Subcutaneous abdominal adipose tissue (tissue), 5 donors: ENCODE results near the gene PKN2.

ENCODE experiments used
- H3K27ac ChIP-seq: one replicate; pipeline ENCODE4 v1.7.0; 2013; ENCODE audit warnings: low read depth, mild to moderate bottlenecking, inconsistent platforms, low read length, moderate library complexity
- H3K27me3 ChIP-seq, 5 donors: one replicate each; pipeline ENCODE4 v1.7.0; 2013; ENCODE audit warnings: low read length in 5 of 5, inconsistent platforms in 1 of 5; ENCODE audit not compliant: control insufficient read depth in 5 of 5, insufficient read depth in 4 of 5
- H3K36me3 ChIP-seq, 5 donors: one replicate each; pipeline ENCODE4 v1.7.0; 2013; ENCODE audit warnings: low read length in 5 of 5; ENCODE audit not compliant: control insufficient read depth in 5 of 5, insufficient read depth in 5 of 5
- H3K4me1 ChIP-seq, 5 donors: one replicate each; pipeline ENCODE4 v1.7.0; 2013; ENCODE audit warnings: low read length in 5 of 5, mild to moderate bottlenecking in 3 of 5, moderate library complexity in 1 of 5; ENCODE audit not compliant: control insufficient read depth in 5 of 5, insufficient read depth in 5 of 5
- H3K4me3 ChIP-seq, 5 donors: one replicate each; pipeline ENCODE4 v1.7.0; 2013; ENCODE audit warnings: low read length in 5 of 5, low read depth in 1 of 5
- H3K9ac ChIP-seq, 5 donors: one replicate each; pipeline ENCODE4 v1.7.0; 2013; ENCODE audit warnings: low read length in 5 of 5, mild to moderate bottlenecking in 4 of 5, moderate library complexity in 3 of 5
- H3K9me3 ChIP-seq, 5 donors: one replicate each; pipeline ENCODE4 v1.7.0; 2013; ENCODE audit warnings: low read length in 5 of 5; ENCODE audit not compliant: control insufficient read depth in 5 of 5
- donor health status: healthy.
- donor health status: healthy.
- donor health status: healthy.
- donor health status: healthy.
- donor health status: healthy.

Gene PKN2

DNA sequence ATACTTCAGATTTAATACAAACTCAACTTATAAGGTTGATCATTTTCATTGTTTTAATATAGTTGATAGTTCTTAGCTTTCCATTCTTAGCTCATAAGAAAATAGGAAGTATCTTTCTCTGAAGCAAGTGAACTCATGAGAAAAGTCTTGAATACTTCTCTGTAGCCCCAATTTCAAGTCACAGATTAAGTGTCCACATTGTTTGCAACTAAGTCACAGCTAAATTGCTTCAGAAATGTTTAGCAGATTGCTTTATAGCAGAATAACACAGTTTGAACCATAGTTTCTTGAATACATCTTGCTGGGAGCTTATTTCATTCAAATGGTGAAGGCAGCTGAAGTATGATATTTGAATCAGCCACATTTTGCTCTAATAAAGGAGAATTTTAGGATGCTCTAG is 10.6 kb upstream of the PKN2 start:
- Histone ChIP-seq H3K9me3 (no peaks in the 10 kb centered on the region), H3K27ac (no peak overlapping the region), H3K36me3 (no peaks in the 10 kb centered on the region), H3K4me3 (no peak overlapping the region), H3K9ac (no peak overlapping the region), H3K4me1 (peaks cover 0 to 5% (median 0%) of the 10 kb centered on the region in 5 donors), H3K27me3 (no peaks in the 10 kb centered on the region)

DNA sequence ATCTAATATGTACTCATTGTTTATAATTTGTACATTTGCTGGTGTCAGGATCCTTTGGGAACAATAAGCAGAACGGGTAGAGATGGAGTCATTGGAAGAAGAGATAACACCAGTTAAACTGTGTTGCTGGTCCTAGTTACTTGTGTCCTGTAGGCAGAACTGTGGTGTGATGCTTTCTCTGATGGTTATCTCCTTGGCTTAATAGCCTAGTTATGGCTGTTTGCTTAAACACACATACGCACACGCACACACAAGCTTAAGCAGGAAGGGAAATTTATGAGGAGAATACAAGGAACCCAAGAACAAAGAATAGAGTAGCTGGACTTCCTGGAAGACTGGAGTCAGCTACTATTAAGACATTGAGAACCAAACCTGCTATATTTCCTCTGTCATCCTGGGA is 5.7 kb upstream of the PKN2 start:
- H3K4me3 ChIP-seq: no peak overlapping the region
- no peaks in the 10 kb centered on the region for H3K36me3 ChIP-seq
- no peaks in the 10 kb centered on the region for H3K27me3 ChIP-seq
- H3K9me3 ChIP-seq: no peaks in the 10 kb centered on the region
- H3K27ac ChIP-seq: no peak overlapping the region
- no peak overlapping the region for H3K9ac ChIP-seq
- peaks cover 0 to 19% (median 9%) of the 10 kb centered on the region in 5 donors for H3K4me1 ChIP-seq

DNA sequence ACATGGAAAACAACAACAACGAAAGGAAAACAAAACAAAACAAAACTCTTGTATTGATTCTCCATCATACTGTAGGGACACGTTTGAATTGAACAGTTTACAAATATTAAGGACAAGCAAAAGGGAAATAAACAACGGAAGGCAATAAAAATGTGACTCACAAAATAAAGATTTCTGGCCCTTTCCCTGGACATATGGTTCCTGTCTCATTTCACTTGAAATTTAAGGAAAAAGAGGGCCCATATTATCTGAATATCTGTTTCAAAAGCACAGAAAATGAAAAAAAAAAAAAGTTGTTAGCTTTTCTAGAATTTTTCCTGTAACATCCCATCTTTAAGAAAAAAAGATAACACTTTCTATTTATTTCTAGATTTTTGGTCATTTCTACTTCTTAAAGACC is 3.6 kb upstream of the PKN2 start:
- H3K27me3 ChIP-seq: no peaks in the 10 kb centered on the region
- H3K4me1 ChIP-seq: peaks cover 0 to 25% (median 14%) of the 10 kb centered on the region in 5 donors
- no peaks in the 10 kb centered on the region for H3K9me3 ChIP-seq
- H3K36me3 ChIP-seq: no peaks in the 10 kb centered on the region
- H3K4me3 ChIP-seq: no peak overlapping the region
- H3K27ac ChIP-seq: no peak overlapping the region
- no peak overlapping the region for H3K9ac ChIP-seq

DNA sequence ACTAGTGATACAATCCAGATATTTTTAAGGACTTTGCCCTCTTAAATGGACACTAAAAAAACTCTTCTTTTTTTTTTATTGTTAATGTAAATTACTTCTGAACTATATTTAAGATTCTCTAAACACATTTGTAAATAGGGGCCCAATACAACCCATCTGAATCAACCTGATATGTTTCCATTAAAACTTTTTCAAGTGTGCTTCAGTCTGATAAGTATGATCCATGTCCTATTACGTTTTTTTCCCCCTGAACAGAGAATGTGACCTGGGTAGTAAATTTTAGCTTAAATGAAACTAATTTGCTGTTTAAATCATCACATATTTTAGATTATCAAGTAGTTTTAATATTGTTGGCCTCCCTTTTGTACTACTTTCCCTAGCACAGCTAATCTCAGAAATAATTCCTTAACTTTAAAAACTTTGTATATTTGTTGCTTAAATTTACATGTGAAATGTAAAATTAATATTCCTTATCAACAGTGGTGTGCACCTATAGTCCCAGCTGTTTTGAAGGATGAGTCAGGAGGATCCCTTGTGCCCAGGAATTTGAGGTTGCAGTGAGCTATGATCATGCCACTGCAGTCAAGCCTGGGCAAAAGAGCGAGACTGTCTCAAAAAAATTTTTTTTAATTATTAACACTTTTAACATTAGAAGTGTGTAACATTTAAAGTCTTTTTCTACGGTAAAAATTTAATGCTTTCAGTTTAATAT is 3.0 kb upstream of the PKN2 start:
- Histone ChIP-seq H3K9me3 (no peaks in the 10 kb centered on the region), H3K36me3 (no peaks in the 10 kb centered on the region), H3K4me3 (no peak overlapping the region), H3K4me1 (peaks cover 0 to 31% (median 20%) of the 10 kb centered on the region in 5 donors), H3K9ac (no peak overlapping the region), H3K27ac (no peak overlapping the region), H3K27me3 (no peaks in the 10 kb centered on the region)

DNA sequence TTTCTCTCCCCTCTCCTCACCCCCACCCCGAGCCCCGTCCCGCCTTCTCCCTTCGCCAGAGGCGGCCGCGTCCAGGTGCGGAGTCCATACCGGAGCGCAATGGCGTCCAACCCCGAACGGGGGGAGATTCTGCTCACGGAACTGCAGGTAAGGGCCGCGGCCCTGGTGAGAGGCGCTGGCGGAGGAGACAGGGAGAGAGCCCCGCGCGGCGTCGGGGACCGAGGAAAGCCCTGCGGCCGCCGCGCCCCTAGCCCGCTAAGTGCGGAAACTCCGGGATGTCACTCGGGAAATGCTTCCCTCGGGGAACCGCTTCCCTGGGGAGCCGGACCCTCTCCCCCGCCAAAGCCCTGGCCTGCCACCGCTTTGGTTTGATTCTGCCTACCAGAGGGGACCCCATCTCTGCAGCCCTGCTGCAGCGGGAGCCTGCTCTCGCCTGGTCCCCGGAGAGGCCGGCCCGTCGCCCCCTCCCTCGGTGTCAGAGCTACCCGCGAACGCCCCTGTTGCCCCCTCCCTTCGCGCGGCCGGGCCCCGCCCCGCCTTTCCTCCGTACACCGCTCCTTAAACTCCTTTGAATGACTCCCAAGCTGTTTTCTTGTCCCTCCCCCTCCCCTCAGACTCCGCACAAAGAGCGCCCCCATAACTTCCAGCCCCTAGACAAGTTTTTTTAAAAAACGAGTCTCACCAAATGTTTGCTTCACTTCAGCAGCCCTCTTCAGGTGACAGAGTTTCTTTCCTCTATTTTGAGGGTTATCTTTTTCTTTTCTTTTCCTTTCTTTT is 597 bp downstream of the PKN2 start:
- Histone ChIP-seq H3K36me3 (no peaks in the 10 kb centered on the region), H3K9ac (peak overlapping the region; percentile 75 to 98 (median 93)), H3K4me1 (peaks cover 0 to 45% (median 41%) of the 10 kb centered on the region in 5 donors), H3K27me3 (no peaks in the 10 kb centered on the region), H3K27ac (peak overlapping the region; percentile 97), H3K4me3 (peak overlapping the region; percentile 76 to 99 (median 94)), H3K9me3 (no peaks in the 10 kb centered on the region)

DNA sequence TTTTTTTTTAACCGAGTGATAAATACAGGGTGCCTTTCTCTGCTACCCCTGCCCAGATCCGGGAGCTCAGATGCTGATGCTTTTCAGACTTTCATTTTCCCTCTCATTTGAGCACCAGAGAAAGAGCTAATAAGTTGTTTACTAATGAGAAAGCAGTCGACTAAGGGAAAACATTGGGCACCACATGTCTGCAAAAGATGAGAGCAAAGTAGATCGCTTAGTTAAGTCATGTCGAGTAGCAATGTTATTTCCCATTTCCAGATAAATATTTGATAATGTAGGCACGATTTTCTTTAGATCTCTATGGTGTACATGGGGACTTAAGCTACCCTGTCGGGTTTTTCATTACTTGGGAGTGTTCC is 1.2 kb downstream of the PKN2 start:
- no peaks in the 10 kb centered on the region for H3K36me3 ChIP-seq
- peak overlapping the region; percentile 75 to 98 (median 93) for H3K9ac ChIP-seq
- H3K27me3 ChIP-seq: no peaks in the 10 kb centered on the region
- peaks cover 0 to 45% (median 37%) of the 10 kb centered on the region in 5 donors for H3K4me1 ChIP-seq
- H3K9me3 ChIP-seq: no peaks in the 10 kb centered on the region
- H3K27ac ChIP-seq: peak overlapping the region; percentile 97
- peak overlapping the region; percentile 76 to 99 (median 94) for H3K4me3 ChIP-seq

DNA sequence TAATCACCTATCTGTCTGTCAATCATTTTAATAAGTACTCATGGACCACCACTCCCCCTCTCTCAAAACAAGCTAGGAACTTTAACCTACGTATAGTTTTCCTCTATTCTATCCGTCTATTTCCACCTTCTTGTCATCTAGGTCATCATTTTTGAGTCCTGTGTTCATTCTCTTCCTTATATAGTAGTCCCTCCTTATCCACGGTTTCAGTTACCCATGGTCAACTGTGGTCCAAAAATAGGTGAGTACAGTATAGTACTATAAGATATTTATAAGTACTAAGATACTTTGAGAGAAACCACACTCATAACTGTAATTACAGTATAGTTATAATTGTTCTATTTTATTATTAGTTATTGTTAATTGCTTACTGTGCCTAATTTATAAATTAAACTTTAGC is 7.5 kb downstream of the PKN2 start:
- no peak overlapping the region for H3K9ac ChIP-seq
- no peak overlapping the region for H3K27ac ChIP-seq
- H3K4me1 ChIP-seq: peaks cover 0 to 25% (median 11%) of the 10 kb centered on the region in 5 donors
- H3K36me3 ChIP-seq: peaks cover 0 to 7% (median 5%) of the 10 kb centered on the region in 5 donors
- no peaks in the 10 kb centered on the region for H3K27me3 ChIP-seq
- H3K9me3 ChIP-seq: no peaks in the 10 kb centered on the region
- H3K4me3 ChIP-seq: no peak overlapping the region

DNA sequence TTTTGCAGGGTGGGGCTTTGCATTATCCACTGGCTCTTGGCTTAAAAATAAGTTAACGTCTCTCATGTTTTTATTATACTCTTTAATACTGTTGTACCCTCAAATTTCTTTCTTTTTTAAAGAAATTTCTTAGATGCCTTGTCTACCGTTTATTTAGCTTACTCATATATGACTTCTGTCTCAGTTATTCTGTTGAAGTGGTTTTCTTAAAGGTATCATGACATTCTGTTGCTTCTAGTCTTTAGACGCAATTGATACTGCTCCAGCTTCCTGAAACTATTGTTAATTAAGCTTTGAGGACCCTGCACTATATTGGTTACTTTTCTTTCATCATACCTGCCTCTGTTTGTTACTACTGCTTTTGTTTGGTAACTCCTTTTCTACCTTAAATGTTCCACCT is 11.7 kb downstream of the PKN2 start:
- no peak overlapping the region for H3K27ac ChIP-seq
- H3K4me3 ChIP-seq: no peak overlapping the region
- H3K36me3 ChIP-seq: peaks cover 0 to 7% (median 5%) of the 10 kb centered on the region in 5 donors
- H3K4me1 ChIP-seq: peaks cover 0 to 8% (median 4%) of the 10 kb centered on the region in 5 donors
- H3K27me3 ChIP-seq: no peaks in the 10 kb centered on the region
- H3K9ac ChIP-seq: no peak overlapping the region
- no peaks in the 10 kb centered on the region for H3K9me3 ChIP-seq

DNA sequence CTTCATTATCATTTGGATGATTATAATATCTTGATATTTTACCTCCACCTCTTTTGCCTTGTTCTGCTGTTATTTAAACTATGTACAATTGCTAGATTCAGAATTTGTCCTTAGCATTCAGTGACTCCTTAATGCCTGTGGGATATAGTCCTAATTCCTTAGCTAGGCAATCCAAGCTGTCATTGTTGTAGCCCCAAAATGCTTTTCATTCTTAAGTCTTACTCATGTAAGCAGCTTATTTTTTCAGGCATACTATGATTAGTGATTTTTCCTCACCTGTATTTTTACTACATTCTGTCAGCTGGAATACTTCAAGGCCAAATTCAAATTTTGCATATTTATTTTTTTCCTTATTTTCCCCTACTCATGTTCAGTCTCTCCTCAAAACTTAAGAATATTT is 13.4 kb downstream of the PKN2 start:
- H3K36me3 ChIP-seq: peaks cover 0 to 7% (median 5%) of the 10 kb centered on the region in 5 donors
- H3K9ac ChIP-seq: no peak overlapping the region
- H3K27ac ChIP-seq: no peak overlapping the region
- peaks cover 0 to 19% (median 4%) of the 10 kb centered on the region in 5 donors for H3K4me1 ChIP-seq
- no peaks in the 10 kb centered on the region for H3K9me3 ChIP-seq
- no peak overlapping the region for H3K4me3 ChIP-seq
- no peaks in the 10 kb centered on the region for H3K27me3 ChIP-seq

DNA sequence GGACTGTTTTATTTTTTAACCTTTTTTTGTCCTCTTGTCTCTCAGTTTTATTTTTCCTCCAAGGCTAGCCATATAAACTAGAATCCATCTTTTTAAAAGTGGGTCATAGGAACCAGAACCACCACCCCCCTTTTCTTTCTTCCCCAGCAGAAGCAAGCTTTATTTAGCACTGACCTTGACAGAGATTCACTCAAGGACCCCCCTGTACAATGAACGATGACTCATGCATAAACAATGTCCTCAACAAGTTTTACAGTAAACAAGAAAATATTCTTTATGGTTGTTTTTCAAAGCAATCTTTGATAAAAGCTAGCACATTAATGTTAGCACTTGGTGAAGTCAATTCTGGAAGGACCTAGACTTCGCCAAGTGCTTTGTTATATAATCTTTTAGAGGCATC is 14.1 kb downstream of the PKN2 start:
- Histone ChIP-seq H3K36me3 (peaks cover 0 to 7% (median 5%) of the 10 kb centered on the region in 5 donors), H3K9ac (no peak overlapping the region), H3K4me3 (no peak overlapping the region), H3K9me3 (no peaks in the 10 kb centered on the region), H3K4me1 (peaks cover 0 to 23% (median 4%) of the 10 kb centered on the region in 5 donors), H3K27ac (no peak overlapping the region), H3K27me3 (no peaks in the 10 kb centered on the region)
